Activated CD8-positive, alpha-beta memory T cell treated with anti-CD3 and anti-CD28 coated beads, Interleukin-2, amount 10 ng/mL, durations not matched to agents 7 days and 5 days (primary cell): Measurements from ENCODE around the gene BEAN1. TPM values are rescaled to one million over a fixed set of nuclear protein-coding genes. Genes with fewer than 3 reads are reported as not detected.
A peak's percentile ranks its signal among the peaks of the same experiment; 100 is the strongest.
"Not testable (repeated sequence)": the region's sequence is repeated elsewhere in the genome, so short reads cannot be mapped to it uniquely, and the experiment has no call there.

Source experiments
- ATAC-seq: fragments of 150-1000 bp; cut with Tn5 transposase; one replicate; pipeline ENCODE4 v1.10.0; 2021; ENCODE audit warnings: moderate library complexity
- CTCF ChIA-PET: fragments of 350-600 bp; sonication (Branson Sonifier 250); formaldehyde crosslinking; loops from one replicate; lab custom pipeline; 2021; ENCODE audit warnings: antibody characterized with exemption; lab: Charles Lee
- DNase-seq: peaks from one replicate; pipeline ENCODE4 v3.0.0-alpha.2; 2020
- H3K27ac Mint-ChIP-seq: one replicate; pipeline ENCODE4 v1.8.0; 2021; ENCODE audit warnings: mild to moderate bottlenecking, mixed read lengths
- H3K27me3 Mint-ChIP-seq: one replicate; pipeline ENCODE4 v1.8.0; 2021; ENCODE audit warnings: mixed read lengths
- H3K36me3 Mint-ChIP-seq: one replicate; pipeline ENCODE4 v1.8.0; 2021; ENCODE audit warnings: mild to moderate bottlenecking, mixed read lengths
- H3K4me1 Mint-ChIP-seq: one replicate; pipeline ENCODE4 v1.8.0; 2021; ENCODE audit warnings: mixed read lengths
- H3K4me3 Mint-ChIP-seq: one replicate; pipeline ENCODE4 v1.8.0; 2021; ENCODE audit warnings: mild to moderate bottlenecking, moderate library complexity, mixed read lengths
- H3K9me3 Mint-ChIP-seq: one replicate; pipeline ENCODE4 v1.8.0; 2022; ENCODE audit warnings: low read depth, mixed read lengths
- total RNA-seq, 2 experiments: library from RNA; stranded (reverse); gene quantifications; one replicate each; pipeline ENCODE4 v1.2.3, GENCODE V29; 2021

BEAN1 gene
- total RNA-seq, 2 experiments from 2014 or later: not detected

DNA sequence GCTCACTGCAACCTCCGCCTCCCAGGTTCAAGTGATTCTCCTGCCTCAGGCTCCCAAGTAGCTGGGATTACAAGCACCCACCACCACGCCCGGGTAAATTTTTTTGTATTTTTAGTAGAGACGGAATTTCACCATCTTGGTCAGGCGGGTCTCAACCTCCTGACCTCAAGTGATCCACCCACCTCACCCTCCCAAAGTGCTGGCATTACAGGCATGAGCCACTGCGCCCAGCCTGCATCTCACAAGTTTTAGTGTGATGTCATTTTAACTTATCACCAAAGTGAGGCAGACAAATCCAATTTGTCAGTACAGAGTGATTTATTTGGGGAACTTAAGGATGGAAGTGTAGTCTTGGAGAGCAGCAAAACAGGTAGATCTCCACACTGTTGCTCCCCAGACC lies 39.5 kb downstream of the BEAN1 start:
- CTCF ChIA-PET, DNase-seq, H3K4me1 Mint-ChIP-seq, ATAC-seq, H3K4me3 Mint-ChIP-seq, H3K27ac Mint-ChIP-seq, H3K9me3 Mint-ChIP-seq, H3K36me3 Mint-ChIP-seq: not testable (repeated sequence)
- peaks cover 42% of the 10 kb centered on the region for H3K27me3 Mint-ChIP-seq

DNA sequence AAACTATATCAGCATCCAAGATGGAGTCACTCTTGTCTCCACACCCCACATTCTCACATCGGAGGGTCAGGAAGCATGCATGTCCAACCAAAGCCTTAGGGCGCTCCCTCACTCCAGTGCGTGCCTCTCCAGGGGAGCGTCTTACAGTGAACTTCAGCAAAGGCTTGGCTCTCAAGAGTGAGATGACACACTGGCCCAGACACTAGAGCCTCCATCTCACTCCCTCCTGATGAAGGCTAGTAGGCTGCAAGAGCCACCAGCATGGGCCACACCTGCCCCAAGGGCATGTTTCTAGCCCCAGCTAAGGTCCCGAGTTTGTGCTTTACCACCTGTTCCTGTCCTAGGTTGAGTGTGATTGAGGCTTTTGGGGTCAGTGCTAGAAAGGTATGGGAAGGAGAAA lies 40.5 kb downstream of the BEAN1 start:
- no peak overlapping the region for H3K27ac Mint-ChIP-seq
- H3K36me3 Mint-ChIP-seq: no peaks in the 10 kb centered on the region
- H3K27me3 Mint-ChIP-seq: peaks cover 34% of the 10 kb centered on the region
- ATAC-seq (no peak), DNase-seq (no peak)
- no peak overlapping the region for H3K4me3 Mint-ChIP-seq
- CTCF ChIA-PET: interaction anchor here (1.4 kb wide), 1 partner anchor 10 kb away, joined by 3 read pairs; no protein-coding TSS in a partner anchor
- H3K4me1 Mint-ChIP-seq: no peaks in the 10 kb centered on the region
- H3K9me3 Mint-ChIP-seq: peaks cover 2% of the 10 kb centered on the region

GRCh38 chr16:66468321-66468965 lies 41.3 kb downstream of the BEAN1 start:
- H3K4me1 Mint-ChIP-seq: no peaks in the 10 kb centered on the region
- no peak for ATAC-seq
- no peak for DNase-seq
- CTCF ChIA-PET: interaction anchor here (1.4 to 1.9 kb wide), 3 partner anchors 9 to 121 kb away, joined by 3 to 9 read pairs (median 6); no protein-coding TSS in a partner anchor
- peaks cover 2% of the 10 kb centered on the region for H3K9me3 Mint-ChIP-seq
- no peaks in the 10 kb centered on the region for H3K36me3 Mint-ChIP-seq
- no peak overlapping the region for H3K4me3 Mint-ChIP-seq
- no peak overlapping the region for H3K27ac Mint-ChIP-seq
- H3K27me3 Mint-ChIP-seq: peaks cover 25% of the 10 kb centered on the region

GRCh38 chr16:66469291-66469946 lies 42.3 kb downstream of the BEAN1 start:
- CTCF ChIA-PET: interaction anchor here (0.9 to 1.9 kb wide), 3 partner anchors 11 to 120 kb away, joined by 5 to 9 read pairs (median 6); no protein-coding TSS in a partner anchor

GRCh38 chr16:66469947-66470546 lies 43.0 kb downstream of the BEAN1 start:
- Mint-ChIP-seq H3K27me3 (peaks cover 13% of the 10 kb centered on the region), H3K4me3 (no peak overlapping the region), H3K36me3 (no peaks in the 10 kb centered on the region), H3K27ac (no peak overlapping the region), H3K9me3 (peaks cover 2% of the 10 kb centered on the region), H3K4me1 (peaks cover 12% of the 10 kb centered on the region)
- DNase-seq (no peak), ATAC-seq (no peak)
- CTCF ChIA-PET: interaction anchor here (0.9 to 1.9 kb wide), 3 partner anchors 11 to 119 kb away, joined by 5 to 9 read pairs (median 6); no protein-coding TSS in a partner anchor

More at GRCh38 chr16:66469291-66469946, 42.3 kb downstream of the BEAN1 start:
- DNase-seq (no peak), ATAC-seq (no peak)
- Mint-ChIP-seq H3K4me3 (no peak overlapping the region), H3K27ac (no peak overlapping the region), H3K9me3 (peaks cover 2% of the 10 kb centered on the region), H3K4me1 (peaks cover 7% of the 10 kb centered on the region), H3K27me3 (peaks cover 17% of the 10 kb centered on the region), H3K36me3 (no peaks in the 10 kb centered on the region)

DNA sequence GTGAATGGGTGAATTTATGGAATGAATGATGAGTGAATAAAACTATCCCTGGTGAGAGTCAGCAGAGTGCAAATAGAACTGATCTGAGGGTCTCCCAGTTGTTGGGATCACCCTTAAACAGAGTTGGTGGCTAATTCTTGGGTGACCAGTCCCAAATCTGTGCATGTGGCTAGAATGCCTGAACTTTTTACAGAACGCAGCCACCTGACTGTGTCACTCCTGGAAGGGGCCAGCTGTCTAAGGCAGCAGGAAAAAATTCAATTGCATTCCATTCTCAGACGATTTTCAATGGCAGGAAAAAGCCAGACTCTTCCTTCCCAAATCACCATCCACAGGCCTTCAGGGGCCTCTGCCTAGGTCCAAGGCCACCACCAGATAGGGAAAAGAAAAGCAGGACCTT lies 43.5 kb downstream of the BEAN1 start:
- CTCF ChIA-PET: no interaction called here
- no peaks in the 10 kb centered on the region for H3K36me3 Mint-ChIP-seq
- no peak overlapping the region for H3K27ac Mint-ChIP-seq

DNA sequence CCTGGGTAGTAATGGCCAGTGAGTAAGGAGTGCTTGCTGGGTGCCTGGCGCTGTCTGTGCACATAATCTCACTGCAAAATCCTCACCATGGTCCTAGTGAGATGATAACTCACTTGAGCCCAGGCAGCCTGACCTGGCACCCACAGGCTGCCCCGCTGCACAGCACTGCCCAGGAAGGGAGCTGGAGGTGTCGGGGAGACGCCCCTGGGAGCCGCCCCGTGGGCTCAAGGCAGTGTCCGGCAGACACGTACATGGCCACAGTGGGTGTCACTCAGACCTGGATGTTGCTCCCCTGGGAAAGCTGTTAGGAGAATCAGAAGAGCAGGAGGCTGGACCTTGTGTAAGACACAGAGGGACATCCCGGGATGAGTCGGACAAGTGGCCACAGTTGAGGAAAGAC lies 44.2 kb downstream of the BEAN1 start:
- no peak for DNase-seq
- Mint-ChIP-seq H3K4me1 (peaks cover 20% of the 10 kb centered on the region), H3K36me3 (no peaks in the 10 kb centered on the region), H3K27me3 (peaks cover 6% of the 10 kb centered on the region), H3K9me3 (peaks cover 1% of the 10 kb centered on the region), H3K4me3 (no peak overlapping the region), H3K27ac (no peak overlapping the region)
- CTCF ChIA-PET: interaction anchor here (0.8 to 1.8 kb wide), 2 partner anchors 14 to 118 kb away, joined by 3 to 6 read pairs; no protein-coding TSS in a partner anchor
- no peak for ATAC-seq

More for the DNA sequence above, 43.5 kb downstream of the BEAN1 start:
- Mint-ChIP-seq H3K4me3 (no peak overlapping the region), H3K9me3 (peaks cover 2% of the 10 kb centered on the region), H3K4me1 (peaks cover 17% of the 10 kb centered on the region), H3K27me3 (peaks cover 9% of the 10 kb centered on the region)
- no peak for ATAC-seq
- no peak for DNase-seq

- Mint-ChIP-seq H3K27ac (no peak overlapping the region), H3K4me1 (peaks cover 23% of the 10 kb centered on the region), H3K27me3 (peaks cover 4% of the 10 kb centered on the region), H3K9me3 (no peaks in the 10 kb centered on the region), H3K4me3 (no peak overlapping the region), H3K36me3 (no peaks in the 10 kb centered on the region)
- CTCF ChIA-PET: interaction anchor here (0.8 to 13.9 kb wide), 3 partner anchors 13 to 118 kb away, joined by 3 to 209 read pairs (median 6); no protein-coding TSS in a partner anchor
- ATAC-seq (no peak), DNase-seq (no peak)
These were observed 44.8 kb downstream of the BEAN1 start for GRCh38 chr16:66471716-66472393.

DNA sequence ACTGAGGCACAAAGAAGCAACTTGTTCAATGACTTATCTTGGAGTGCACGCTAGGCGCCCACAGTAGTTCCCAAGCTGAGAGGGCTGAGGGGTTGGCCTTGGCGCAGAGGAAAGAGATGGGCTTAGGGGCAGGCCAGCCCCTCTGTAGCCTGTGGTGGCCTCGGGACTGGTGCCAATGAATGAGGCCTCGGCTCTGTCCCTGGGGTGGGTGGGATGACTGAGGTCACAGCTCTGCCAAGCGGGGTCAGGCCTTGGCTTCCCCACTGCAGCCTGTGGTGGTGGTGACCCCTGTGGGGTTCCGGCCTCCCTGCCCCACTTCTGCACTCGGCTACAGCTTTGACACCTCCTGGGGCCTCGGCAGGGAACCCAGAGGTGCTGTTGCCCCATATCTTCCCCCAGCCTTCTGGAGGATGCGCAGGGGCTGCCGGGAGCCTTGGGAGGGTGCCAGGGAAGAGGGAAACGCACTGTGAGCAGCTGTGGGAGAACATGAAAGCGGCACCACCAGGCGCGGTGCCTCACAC lies 46.0 kb downstream of the BEAN1 start:
- H3K4me3 Mint-ChIP-seq: no peak overlapping the region
- peaks cover 25% of the 10 kb centered on the region for H3K4me1 Mint-ChIP-seq
- H3K27ac Mint-ChIP-seq: no peak overlapping the region
- ATAC-seq (no peak), DNase-seq (no peak)
- peaks cover 4% of the 10 kb centered on the region for H3K27me3 Mint-ChIP-seq
- H3K36me3 Mint-ChIP-seq: no peaks in the 10 kb centered on the region
- no peaks in the 10 kb centered on the region for H3K9me3 Mint-ChIP-seq
- CTCF ChIA-PET: interaction anchor here (0.7 to 13.9 kb wide), 4 partner anchors 11 to 178 kb away, joined by 3 to 209 read pairs (median 5); no protein-coding TSS in a partner anchor

GRCh38 chr16:66473654-66474519 lies 46.8 kb downstream of the BEAN1 start:
- H3K36me3 Mint-ChIP-seq: no peaks in the 10 kb centered on the region
- H3K27me3 Mint-ChIP-seq: peaks cover 1% of the 10 kb centered on the region
- ATAC-seq (no peak), DNase-seq (no peak)
- H3K9me3 Mint-ChIP-seq: no peaks in the 10 kb centered on the region
- H3K4me1 Mint-ChIP-seq: peaks cover 30% of the 10 kb centered on the region
- no peak overlapping the region for H3K4me3 Mint-ChIP-seq
- CTCF ChIA-PET: interaction anchor here (0.6 to 13.9 kb wide), 12 partner anchors 9 to 177 kb away, joined by 3 to 209 read pairs (median 3); partner anchors contain the start of gene CKLF
- H3K27ac Mint-ChIP-seq: no peak overlapping the region

- Mint-ChIP-seq H3K9me3 (no peaks in the 10 kb centered on the region), H3K4me1 (peaks cover 35% of the 10 kb centered on the region), H3K27ac (peak overlapping the region; percentile 63), H3K4me3 (no peak overlapping the region), H3K27me3 (no peaks in the 10 kb centered on the region), H3K36me3 (no peaks in the 10 kb centered on the region)
- CTCF ChIA-PET: interaction anchor here (0.8 to 13.9 kb wide), 10 partner anchors 8 to 133 kb away, joined by 3 to 209 read pairs (median 6); partner anchors contain the start of gene CKLF
- peak; percentile 90 for ATAC-seq
- DNase-seq: peak; percentile 88
These were observed 47.7 kb downstream of the BEAN1 start for GRCh38 chr16:66474750-66475199.

GRCh38 chr16:66475232-66475631 lies 48.1 kb downstream of the BEAN1 start:
- Mint-ChIP-seq H3K27me3 (no peaks in the 10 kb centered on the region), H3K4me1 (peaks cover 35% of the 10 kb centered on the region), H3K27ac (no peak overlapping the region), H3K36me3 (no peaks in the 10 kb centered on the region), H3K4me3 (no peak overlapping the region), H3K9me3 (no peaks in the 10 kb centered on the region)
- ATAC-seq (no peak), DNase-seq (peak; percentile 41)
- CTCF ChIA-PET: interaction anchor here (1.0 to 13.9 kb wide), 10 partner anchors 20 to 176 kb away, joined by 3 to 209 read pairs (median 6); partner anchors contain the start of gene CKLF
